ENCODE results near the gene RANBP3.
A peak's percentile ranks its signal among the peaks of the same experiment; 100 is the strongest.

Gene RANBP3

GRCh38 chr19:5867201-5868136 lies 110.5 kb downstream of the RANBP3 start:
- peak; percentile 91 for TF ChIP-seq ZFP3 (CRISPR knock-in tag; IDR thresholded peaks at IDR 0.05)
- no peak for TF ChIP-seq TSHZ2 (CRISPR knock-in tag; IDR thresholded peaks at IDR 0.05)
- TF ChIP-seq ZNF565 (CRISPR knock-in tag; conservative IDR thresholded peaks at IDR 0.05; ENCODE audit: low read depth) = no peak
- no peak for TF ChIP-seq SNAI2 (CRISPR knock-in tag; IDR thresholded peaks at IDR 0.05)
- ATAC-seq = no peak

Data from SK-N-SH treated with all-trans-retinoic acid at 6 μM for 48 hours (cell line).